Measurements from ENCODE around the gene MRPL17. TPM values are rescaled to one million over a fixed set of nuclear protein-coding genes. Genes with fewer than 3 reads are reported as not detected.

MRPL17 gene
- total and polyA plus RNA-seq, 2 of the 13 experiments (the other 11 are each of a cell fraction or from before 2014, with no cell fraction given): 59.4 to 90.0 TPM

DNA sequence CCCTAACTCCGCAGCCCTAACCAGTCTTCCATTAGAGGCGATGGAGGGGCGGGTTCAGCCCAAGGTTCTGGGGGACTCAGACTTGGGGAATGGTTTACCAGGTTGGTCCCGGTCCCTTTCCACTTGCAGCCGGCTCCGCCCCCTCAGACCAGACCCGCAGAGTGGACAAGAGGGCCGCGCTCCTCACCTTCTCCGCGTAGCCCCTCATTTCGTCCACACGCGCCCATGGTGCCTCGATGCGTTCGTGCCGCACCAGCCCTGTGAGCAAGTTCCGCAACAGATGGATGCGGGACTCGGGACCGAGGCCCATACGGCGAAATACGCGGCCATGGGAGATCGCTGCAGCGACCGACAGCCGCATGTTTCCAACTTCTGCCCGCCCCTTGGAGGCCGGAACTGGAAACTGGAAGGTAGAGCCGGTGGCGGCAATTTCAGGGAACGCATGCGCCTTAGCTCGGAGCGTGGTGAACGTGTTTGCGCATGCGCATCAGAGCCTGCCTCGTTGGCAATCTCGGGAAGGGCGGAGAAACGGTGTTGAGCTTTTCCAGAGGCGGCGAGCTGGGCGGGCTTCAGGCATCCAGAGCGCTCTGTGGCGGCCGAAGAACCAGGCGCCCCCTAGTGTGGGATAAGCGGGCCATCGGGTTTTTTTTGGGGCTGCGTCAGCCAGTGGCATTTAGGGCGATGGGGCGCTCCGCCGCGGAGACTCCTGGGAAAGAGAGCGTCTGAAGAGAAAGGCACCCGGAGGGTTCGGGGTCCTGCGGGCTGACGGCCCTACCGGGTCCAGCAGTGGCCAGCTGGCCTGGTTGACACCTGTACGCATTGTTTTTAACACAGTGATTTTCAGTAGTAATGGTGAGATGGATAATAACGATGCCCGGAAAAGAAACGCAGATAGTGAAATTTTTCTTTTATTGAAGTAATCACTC, at the start of gene MRPL17 (continued):
- TF ChIP-seq, protein P1, sequence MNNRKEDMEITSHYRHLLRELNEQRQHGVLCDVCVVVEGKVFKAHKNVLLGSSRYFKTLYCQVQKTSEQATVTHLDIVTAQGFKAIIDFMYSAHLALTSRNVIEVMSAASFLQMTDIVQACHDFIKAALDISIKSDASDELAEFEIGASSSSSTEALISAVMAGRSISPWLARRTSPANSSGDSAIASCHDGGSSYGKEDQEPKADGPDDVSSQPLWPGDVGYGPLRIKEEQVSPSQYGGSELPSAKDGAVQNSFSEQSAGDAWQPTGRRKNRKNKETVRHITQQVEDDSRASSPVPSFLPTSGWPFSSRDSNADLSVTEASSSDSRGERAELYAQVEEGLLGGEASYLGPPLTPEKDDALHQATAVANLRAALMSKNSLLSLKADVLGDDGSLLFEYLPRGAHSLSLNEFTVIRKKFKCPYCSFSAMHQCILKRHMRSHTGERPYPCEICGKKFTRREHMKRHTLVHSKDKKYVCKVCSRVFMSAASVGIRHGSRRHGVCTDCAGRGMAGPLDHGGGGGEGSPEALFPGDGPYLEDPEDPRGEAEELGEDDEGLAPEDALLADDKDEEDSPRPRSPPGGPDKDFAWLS (CRISPR knock-in tag; IDR thresholded peaks at IDR 0.05; ENCODE audit: borderline replicate concordance): peak; percentile 87; the same call in 1 of the 2 replicates
- peak; percentile 94 for TF ChIP-seq ZNF510 (CRISPR knock-in tag; IDR thresholded peaks at IDR 0.05; ENCODE audit: low read depth)
- no peak for TF ChIP-seq ZNF670 (CRISPR knock-in tag; IDR thresholded peaks at IDR 0.05; ENCODE audit: borderline replicate concordance)
- TF ChIP-seq ZNF562 (CRISPR knock-in tag; IDR thresholded peaks at IDR 0.05; ENCODE audit: borderline replicate concordance): no peak
- no peak for TF ChIP-seq ZNF549 (CRISPR knock-in tag; IDR thresholded peaks at IDR 0.05)
- peak; percentile 81 for TF ChIP-seq MED1 (CRISPR knock-in tag; IDR thresholded peaks at IDR 0.05)
- TF ChIP-seq, protein P2, sequence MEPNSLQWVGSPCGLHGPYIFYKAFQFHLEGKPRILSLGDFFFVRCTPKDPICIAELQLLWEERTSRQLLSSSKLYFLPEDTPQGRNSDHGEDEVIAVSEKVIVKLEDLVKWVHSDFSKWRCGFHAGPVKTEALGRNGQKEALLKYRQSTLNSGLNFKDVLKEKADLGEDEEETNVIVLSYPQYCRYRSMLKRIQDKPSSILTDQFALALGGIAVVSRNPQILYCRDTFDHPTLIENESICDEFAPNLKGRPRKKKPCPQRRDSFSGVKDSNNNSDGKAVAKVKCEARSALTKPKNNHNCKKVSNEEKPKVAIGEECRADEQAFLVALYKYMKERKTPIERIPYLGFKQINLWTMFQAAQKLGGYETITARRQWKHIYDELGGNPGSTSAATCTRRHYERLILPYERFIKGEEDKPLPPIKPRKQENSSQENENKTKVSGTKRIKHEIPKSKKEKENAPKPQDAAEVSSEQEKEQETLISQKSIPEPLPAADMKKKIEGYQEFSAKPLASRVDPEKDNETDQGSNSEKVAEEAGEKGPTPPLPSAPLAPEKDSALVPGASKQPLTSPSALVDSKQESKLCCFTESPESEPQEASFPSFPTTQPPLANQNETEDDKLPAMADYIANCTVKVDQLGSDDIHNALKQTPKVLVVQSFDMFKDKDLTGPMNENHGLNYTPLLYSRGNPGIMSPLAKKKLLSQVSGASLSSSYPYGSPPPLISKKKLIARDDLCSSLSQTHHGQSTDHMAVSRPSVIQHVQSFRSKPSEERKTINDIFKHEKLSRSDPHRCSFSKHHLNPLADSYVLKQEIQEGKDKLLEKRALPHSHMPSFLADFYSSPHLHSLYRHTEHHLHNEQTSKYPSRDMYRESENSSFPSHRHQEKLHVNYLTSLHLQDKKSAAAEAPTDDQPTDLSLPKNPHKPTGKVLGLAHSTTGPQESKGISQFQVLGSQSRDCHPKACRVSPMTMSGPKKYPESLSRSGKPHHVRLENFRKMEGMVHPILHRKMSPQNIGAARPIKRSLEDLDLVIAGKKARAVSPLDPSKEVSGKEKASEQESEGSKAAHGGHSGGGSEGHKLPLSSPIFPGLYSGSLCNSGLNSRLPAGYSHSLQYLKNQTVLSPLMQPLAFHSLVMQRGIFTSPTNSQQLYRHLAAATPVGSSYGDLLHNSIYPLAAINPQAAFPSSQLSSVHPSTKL (CRISPR knock-in tag; IDR thresholded peaks at IDR 0.05): peak; percentile 46
- peak; percentile 26; the same call in 1 of the 2 replicates for TF ChIP-seq CHD2 (IDR thresholded peaks at IDR 0.05; ENCODE audit: low read depth, low read length)
- peak; percentile 80 for TF ChIP-seq FOXK2 (IDR thresholded peaks at IDR 0.05)
- TF ChIP-seq JUNB (CRISPR knock-in tag; IDR thresholded peaks at IDR 0.05; ENCODE audit: borderline replicate concordance): peak; percentile 42; the same call in 1 of the 2 replicates
- TF ChIP-seq AHR (CRISPR knock-in tag; IDR thresholded peaks at IDR 0.05): peak; percentile 65; the same call in 1 of the 2 replicates
- TF ChIP-seq TBX2 (CRISPR knock-in tag; IDR thresholded peaks at IDR 0.05; ENCODE audit: borderline replicate concordance): peak; percentile 88
- no peak for TF ChIP-seq ZFP36 (IDR thresholded peaks at IDR 0.05; ENCODE audit: borderline replicate concordance, low read depth, low read length, partially characterized antibody)
- TF ChIP-seq, protein P3, sequence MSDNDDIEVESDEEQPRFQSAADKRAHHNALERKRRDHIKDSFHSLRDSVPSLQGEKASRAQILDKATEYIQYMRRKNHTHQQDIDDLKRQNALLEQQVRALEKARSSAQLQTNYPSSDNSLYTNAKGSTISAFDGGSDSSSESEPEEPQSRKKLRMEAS (IDR thresholded peaks at IDR 0.05): peak; percentile 97
- no peak for TF ChIP-seq ZSCAN30 (CRISPR knock-in tag; IDR thresholded peaks at IDR 0.05)

Measured in HepG2 (cell line).